Endothelial cell of umbilical vein (primary cell): ENCODE measurements around the gene A3GALT2. TPM values are rescaled to one million over a fixed set of nuclear protein-coding genes. Genes with fewer than 3 reads are reported as not detected.

Source experiments
- BruUV-seq: library from RNA; stranded (reverse); fragments of 400-500 nt; replicated peaks from 2 replicates; lab custom pipeline; 2021; lab: Mats Ljungman, UMichigan
- CTCF ChIA-PET: fragments of 300-600, 350-600 bp; sonication (Branson Sonifier 250); formaldehyde crosslinking; loops from one replicate; lab custom pipeline; 2021; ENCODE audit warnings: antibody characterized with exemption, inconsistent platforms; lab: Charles Lee
- POLR2A ChIA-PET: fragments of 300-600, 350-600 bp; sonication (Branson Sonifier 250); formaldehyde crosslinking; loops from one replicate; lab custom pipeline; 2021; ENCODE audit warnings: antibody characterized with exemption, inconsistent platforms; lab: Charles Lee
- DNase-seq: peaks from one replicate; pipeline ENCODE4 v3.0.0-alpha.2; 2011; ENCODE audit warnings: low read depth, low spot score
- FAIRE-seq: peaks from 2 replicates; lab custom pipeline; 2011; peaks lifted over from hg19 to GRCh38; lab: Jason Lieb, UNC
- H2AFZ ChIP-seq: 2 replicates; pipeline ENCODE4 v1.6.0; 2012; ENCODE audit warnings: low read depth, low read length, control low read depth, inconsistent platforms
- H3K27ac ChIP-seq: 2 replicates; pipeline ENCODE4 v1.5.1; 2011; ENCODE audit warnings: low read depth, mild to moderate bottlenecking, control low read depth, low read length, moderate library complexity; ENCODE audit not compliant: insufficient read depth
- H3K27me3 ChIP-seq, 2 experiments: 2 replicates each; pipeline versions ENCODE4 v1.6.0 to v1.6.1; 2011; ENCODE audit warnings: low read length in 2 of 2, mixed read lengths in 1 of 2; ENCODE audit not compliant: control insufficient read depth in 2 of 2, insufficient read depth in 2 of 2
- H3K36me3 ChIP-seq, 2 experiments: 2 replicates in 1 of 2; 3 replicates in 1 of 2; pipeline ENCODE4 v1.5.1; 2011; ENCODE audit warnings: low read length in 2 of 2, mild to moderate bottlenecking in 1 of 2, moderate library complexity in 1 of 2; ENCODE audit not compliant: control insufficient read depth in 2 of 2, insufficient read depth in 2 of 2; ENCODE audit errors: extremely low read depth in 1 of 2
- H3K4me1 ChIP-seq: 3 replicates; pipeline ENCODE4 v1.5.1; 2011; ENCODE audit warnings: mild to moderate bottlenecking, low read length; ENCODE audit not compliant: control insufficient read depth, insufficient read depth; ENCODE audit errors: extremely low read depth
- H3K4me2 ChIP-seq: 2 replicates; pipeline ENCODE4 v1.6.1; 2011; ENCODE audit warnings: low read length, control low read depth, mixed read lengths; ENCODE audit not compliant: insufficient read depth
- H3K4me3 ChIP-seq, 3 experiments: fragments of 200-600 bp in 1 of 3; sonication (generic), shearing (Covaris generic) in 1 of 3; replicated peaks in 1 of 3; 2 replicates each; pipeline ENCODE4 v1.5.1; 2011 to 2016; ENCODE audit warnings: control low read depth in 3 of 3, low read length in 3 of 3, mild to moderate bottlenecking in 2 of 3, inconsistent platforms in 1 of 3, low read depth in 1 of 3, moderate library complexity in 1 of 3; ENCODE audit not compliant: insufficient read depth in 1 of 3
- H3K79me2 ChIP-seq: 2 replicates; pipeline ENCODE4 v1.6.0; 2012; ENCODE audit warnings: low read length, inconsistent platforms; ENCODE audit not compliant: control insufficient read depth, insufficient read depth
- H3K9ac ChIP-seq: replicated peaks from 2 replicates; pipeline ENCODE3; 2011; ENCODE audit warnings: low read length, control low read depth; ENCODE audit not compliant: insufficient read depth; ENCODE audit errors: extremely low read depth
- H3K9me1 ChIP-seq: replicated peaks from 3 replicates; pipeline ENCODE4 v1.6.0; 2011; ENCODE audit warnings: mild to moderate bottlenecking, low read length; ENCODE audit not compliant: control insufficient read depth, insufficient read depth; ENCODE audit errors: extremely low read depth
- H3K9me3 ChIP-seq: replicated peaks from 2 replicates; pipeline ENCODE4 v1.5.1; 2012; ENCODE audit warnings: low read length, inconsistent platforms; ENCODE audit not compliant: control insufficient read depth, insufficient read depth
- H4K20me1 ChIP-seq: replicated peaks from 2 replicates; pipeline ENCODE3; 2011; ENCODE audit warnings: mild to moderate bottlenecking, low read length; ENCODE audit not compliant: control insufficient read depth, insufficient read depth; ENCODE audit errors: extremely low read depth
- EZH2 ChIP-seq: IDR thresholded peaks from 2 replicates; pipeline ENCODE4 v1.6.1; 2012; ENCODE audit warnings: borderline replicate concordance, low read depth, mild to moderate bottlenecking, moderate library complexity, low read length, inconsistent platforms; ENCODE audit not compliant: severe bottlenecking
- JUN ChIP-seq: IDR thresholded peaks from 2 replicates; pipeline ENCODE4 v1.6.1; 2011; ENCODE audit warnings: borderline replicate concordance, low read depth; ENCODE audit not compliant: insufficient read length, insufficient read depth
- MYC ChIP-seq: IDR thresholded peaks from one replicate; pipeline ENCODE4 v1.6.1; 2011; ENCODE audit warnings: mild to moderate bottlenecking, low read depth, low read length
- dilution Hi-C: fragments of 300-500 bp; cut with MboI; formaldehyde crosslinking; loops from one replicate; pipeline ENCODE4 v1.15.0; 2019; ENCODE audit warnings: low sequenced_read_pairs; ENCODE audit not compliant: extremely low pct_ligation_motif_present
- intact Hi-C: fragments of 100-400 bp; cut with micrococcal nuclease; formaldehyde crosslinking; loops from one replicate; pipeline ENCODE4 v1.10.0; 2022
- polyA plus RNA-seq, 4 experiments: library from polyadenylated mRNA; depleted of rRNA in 3 of 4; stranded (reverse) in 3 of 4; unstranded in 1 of 4; fragments of >200 nt; gene quantifications; 2 replicates each; pipeline versions ENCODE4 v1.2.1 to v1.2.3, GENCODE V29; 2011 to 2012; ENCODE audit warnings: missing spikeins in 1 of 4
- total RNA-seq: library from RNA; stranded (reverse); gene quantifications from 2 replicates; pipeline ENCODE4 v1.2.3, GENCODE V29; 2021

A3GALT2 gene
- total and polyA plus RNA-seq, 2 donors (not counting 3 experiments of a cell fraction or from before 2014, with no cell fraction given), result not detected

DNA sequence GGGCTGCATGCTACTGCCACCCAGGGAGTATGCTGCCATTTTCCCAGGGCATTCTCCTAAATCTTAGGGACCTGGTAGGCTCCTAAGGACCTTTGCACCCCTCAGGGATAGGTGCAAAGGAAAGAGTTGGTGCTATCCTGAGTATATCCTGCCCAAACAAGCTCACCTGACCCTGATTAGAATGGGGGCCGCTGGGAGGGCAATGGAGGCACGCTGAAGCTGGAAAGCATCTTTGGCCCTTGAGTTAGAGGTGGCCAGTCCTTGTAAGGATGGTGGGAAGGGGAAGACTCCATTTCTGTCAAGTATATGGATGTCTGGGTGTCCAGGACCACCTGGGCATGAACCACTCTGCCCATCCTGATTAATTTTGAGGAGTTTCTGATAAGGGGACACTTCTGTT is 48.9 kb upstream of the A3GALT2 start:
- DNase-seq (no peak), FAIRE-seq (no peak)
- H3K4me2 ChIP-seq, result no peak overlapping the region
- no peaks in the 10 kb centered on the region for H3K79me2 ChIP-seq
- dilution Hi-C loops, result no loop called here
- TF ChIP-seq MYC (no peak), EZH2 (no peak)
- H3K4me3 ChIP-seq, result no peak overlapping the region
- H3K36me3 ChIP-seq, result no peaks in the 10 kb centered on the region
- H3K27me3 ChIP-seq, result no peaks in the 10 kb centered on the region
- H2AFZ ChIP-seq, result no peak overlapping the region
- no peaks in the 10 kb centered on the region for H3K9me1 ChIP-seq
- no peaks in the 10 kb centered on the region for H3K9me3 ChIP-seq
- no TSS peak for BruUV-seq
- H3K27ac ChIP-seq, result no peak overlapping the region
- H4K20me1 ChIP-seq, result no peaks in the 10 kb centered on the region
- intact Hi-C loops, result loop anchor here (2.0 to 5.0 kb wide), 3 partner anchors 88 to 275 kb away; no protein-coding TSS in a partner anchor
- H3K4me1 ChIP-seq, result no peaks in the 10 kb centered on the region
- POLR2A ChIA-PET, result interaction anchor here (0.6 kb wide), 1 partner anchor 218 kb away, joined by 13 read pairs; no protein-coding TSS in a partner anchor
- H3K9ac ChIP-seq, result no peak overlapping the region
- CTCF ChIA-PET, result interaction anchor here (0.8 to 5.4 kb wide), 8 partner anchors 15 to 243 kb away, joined by 3 to 95 read pairs (median 3); partner anchors contain the start of gene ZSCAN20

DNA sequence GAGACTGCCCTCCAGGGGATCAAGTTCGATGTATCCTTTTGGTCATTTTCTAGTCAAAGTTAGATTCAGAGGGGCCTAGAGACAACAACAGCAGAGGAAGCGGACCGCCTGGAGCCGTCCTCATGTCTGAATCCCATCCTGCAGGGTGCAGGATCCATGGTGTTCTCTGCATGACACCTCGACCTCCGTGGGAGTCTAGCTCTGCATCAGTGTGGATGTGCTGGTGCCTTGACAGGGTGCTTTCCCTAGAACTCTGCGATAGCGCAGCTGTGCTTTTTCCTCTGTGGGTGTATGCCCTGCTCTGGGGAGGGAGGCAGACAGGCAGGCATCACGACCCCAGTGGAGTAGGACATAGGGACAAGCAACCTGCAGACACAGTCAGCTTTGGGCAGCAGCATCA is 48.2 kb upstream of the A3GALT2 start:
- H3K27me3 ChIP-seq, result no peaks in the 10 kb centered on the region
- H3K27ac ChIP-seq, result no peak overlapping the region
- no peaks in the 10 kb centered on the region for H3K9me1 ChIP-seq
- BruUV-seq, result no TSS peak
- H3K4me2 ChIP-seq, result no peak overlapping the region
- FAIRE-seq, result no peak
- dilution Hi-C loops (no loop called here), intact Hi-C loops (loop anchor here (2.0 to 5.0 kb wide), 3 partner anchors 88 to 274 kb away; no protein-coding TSS in a partner anchor)
- no peak overlapping the region for H3K4me3 ChIP-seq
- no peak for DNase-seq
- no peaks in the 10 kb centered on the region for H3K9me3 ChIP-seq
- no peaks in the 10 kb centered on the region for H3K36me3 ChIP-seq
- H4K20me1 ChIP-seq, result no peaks in the 10 kb centered on the region
- POLR2A ChIA-PET, result no interaction called here
- no peaks in the 10 kb centered on the region for H3K79me2 ChIP-seq
- H3K4me1 ChIP-seq, result no peaks in the 10 kb centered on the region
- H3K9ac ChIP-seq, result no peak overlapping the region
- no peak for TF ChIP-seq JUN
- CTCF ChIA-PET, result interaction anchor here (1.2 to 5.4 kb wide), 4 partner anchors 73 to 242 kb away, joined by 3 to 95 read pairs (median 9); no protein-coding TSS in a partner anchor
- no peak overlapping the region for H2AFZ ChIP-seq
